ENCODE data around the gene DCLRE1A. TPM values are rescaled to one million over a fixed set of nuclear protein-coding genes. Genes with fewer than 3 reads are reported as not detected.

The DCLRE1A gene
- total and polyA plus RNA-seq, 2 donors (not counting 1 experiment from before 2014, with no cell fraction given) = 1.4 to 2.4 TPM

DNA sequence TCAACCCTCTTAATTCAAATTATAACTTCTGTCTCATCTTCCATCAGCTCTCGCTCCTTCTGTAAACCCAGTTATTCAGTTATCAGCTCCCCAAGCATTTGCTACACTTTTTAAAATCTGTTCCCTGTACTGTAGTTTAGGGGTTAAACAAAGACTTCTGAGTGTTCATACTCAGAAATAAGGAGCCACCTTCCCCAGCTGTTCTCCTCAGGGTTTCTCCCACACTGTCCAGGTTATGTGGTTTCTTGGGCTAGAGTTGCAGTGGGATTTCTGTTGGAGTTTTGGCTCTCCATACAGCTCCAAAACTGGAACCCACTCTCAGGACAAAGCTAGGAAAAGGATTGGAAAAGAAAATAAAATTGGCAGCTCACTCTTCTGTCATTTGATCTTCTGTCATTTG is 21.3 kb upstream of the DCLRE1A start:
- H3K27ac ChIP-seq (ENCODE audit: low read length in 2 of 2) = no peak overlapping the region

More for the DNA sequence above, 21.3 kb upstream of the DCLRE1A start:
- Mint-ChIP-seq H3K27ac (no peak overlapping the region), H3K4me1 (peaks cover 23% of the 10 kb centered on the region), H3K4me3 (no peak overlapping the region), H3K9me3 (ENCODE audit: insufficient read depth) (no peaks in the 10 kb centered on the region), H3K27me3 (no peaks in the 10 kb centered on the region)
- Histone ChIP-seq H3K9ac (ENCODE audit: low read length) (no peak overlapping the region), H2AFZ (ENCODE audit: insufficient read depth, low read depth, low read length, poor library complexity, severe bottlenecking) (no peak overlapping the region), H4K20me1 (ENCODE audit: control insufficient read depth, insufficient read depth, low read length, poor library complexity, severe bottlenecking) (no peaks in the 10 kb centered on the region), H3K36me3 (replicated peaks in 1 of 2; ENCODE audit: control extremely low read depth in 1 of 2, control insufficient read depth in 1 of 2, extremely low read depth in 1 of 2, insufficient read depth in 2 of 2, low read length in 1 of 2) (peaks cover 2 to 4% of the 10 kb centered on the region in 2 experiments), H3K4me1 (ENCODE audit: control insufficient read depth in 2 of 2, insufficient read depth in 2 of 2, low read length in 2 of 2) (peaks cover 0 to 9% of the 10 kb centered on the region in 2 donors), H3K4me2 (replicated peaks; ENCODE audit: low read depth, low read length, poor library complexity, severe bottlenecking) (no peak overlapping the region), H3K79me2 (ENCODE audit: control insufficient read depth, insufficient read depth, low read length) (peaks cover 36% of the 10 kb centered on the region), H3K9me3 (ENCODE audit: control extremely low read depth in 1 of 3, control insufficient read depth in 2 of 3, insufficient read depth in 1 of 3, low read length in 2 of 3) (no peaks in the 10 kb centered on the region), H3K4me3 (ENCODE audit: control extremely low read depth in 1 of 5, extremely low read depth in 1 of 5, insufficient read depth in 1 of 5, low read depth in 2 of 5, low read length in 4 of 5) (no peak overlapping the region), H3K27me3 (replicated peaks in 1 of 4; ENCODE audit: control extremely low read depth in 1 of 4, control insufficient read depth in 3 of 4, insufficient read depth in 4 of 4, low read length in 3 of 4) (no peaks in the 10 kb centered on the region)
- TF ChIP-seq EZH2 (IDR thresholded peaks at IDR 0.05; ENCODE audit: borderline replicate concordance, insufficient read depth, low read depth, low read length, poor library complexity, severe bottlenecking) = no peak
- TF ChIP-seq, protein P1, sequence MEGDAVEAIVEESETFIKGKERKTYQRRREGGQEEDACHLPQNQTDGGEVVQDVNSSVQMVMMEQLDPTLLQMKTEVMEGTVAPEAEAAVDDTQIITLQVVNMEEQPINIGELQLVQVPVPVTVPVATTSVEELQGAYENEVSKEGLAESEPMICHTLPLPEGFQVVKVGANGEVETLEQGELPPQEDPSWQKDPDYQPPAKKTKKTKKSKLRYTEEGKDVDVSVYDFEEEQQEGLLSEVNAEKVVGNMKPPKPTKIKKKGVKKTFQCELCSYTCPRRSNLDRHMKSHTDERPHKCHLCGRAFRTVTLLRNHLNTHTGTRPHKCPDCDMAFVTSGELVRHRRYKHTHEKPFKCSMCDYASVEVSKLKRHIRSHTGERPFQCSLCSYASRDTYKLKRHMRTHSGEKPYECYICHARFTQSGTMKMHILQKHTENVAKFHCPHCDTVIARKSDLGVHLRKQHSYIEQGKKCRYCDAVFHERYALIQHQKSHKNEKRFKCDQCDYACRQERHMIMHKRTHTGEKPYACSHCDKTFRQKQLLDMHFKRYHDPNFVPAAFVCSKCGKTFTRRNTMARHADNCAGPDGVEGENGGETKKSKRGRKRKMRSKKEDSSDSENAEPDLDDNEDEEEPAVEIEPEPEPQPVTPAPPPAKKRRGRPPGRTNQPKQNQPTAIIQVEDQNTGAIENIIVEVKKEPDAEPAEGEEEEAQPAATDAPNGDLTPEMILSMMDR (IDR thresholded peaks at IDR 0.05) = no peak
- POLR2A ChIA-PET = no interaction called here
- WGBS (ENCODE audit: insufficient coverage) = no CpG with 5 or more reads among the region's 1 CpG
- no peak for DNase-seq
- intact Hi-C loops (cut with micrococcal nuclease) = no loop called here
- CTCF ChIA-PET = interaction anchor here (0.6 to 0.9 kb wide), 2 partner anchors 32 to 228 kb away, joined by 3 read pairs; no protein-coding TSS in a partner anchor
- ATAC-seq (ENCODE audit: low read depth) = no peak

All from B cell (primary cell).